ENCODE data around the gene TMEM121. TPM values are rescaled to one million over a fixed set of nuclear protein-coding genes. Genes with fewer than 3 reads are reported as not detected.
A peak's percentile ranks its signal among the peaks of the same experiment; 100 is the strongest.

The TMEM121 gene
- total and polyA plus RNA-seq, 5 donors from 2014 or later, result 1.8 to 5.8 (median 3.7) TPM

DNA sequence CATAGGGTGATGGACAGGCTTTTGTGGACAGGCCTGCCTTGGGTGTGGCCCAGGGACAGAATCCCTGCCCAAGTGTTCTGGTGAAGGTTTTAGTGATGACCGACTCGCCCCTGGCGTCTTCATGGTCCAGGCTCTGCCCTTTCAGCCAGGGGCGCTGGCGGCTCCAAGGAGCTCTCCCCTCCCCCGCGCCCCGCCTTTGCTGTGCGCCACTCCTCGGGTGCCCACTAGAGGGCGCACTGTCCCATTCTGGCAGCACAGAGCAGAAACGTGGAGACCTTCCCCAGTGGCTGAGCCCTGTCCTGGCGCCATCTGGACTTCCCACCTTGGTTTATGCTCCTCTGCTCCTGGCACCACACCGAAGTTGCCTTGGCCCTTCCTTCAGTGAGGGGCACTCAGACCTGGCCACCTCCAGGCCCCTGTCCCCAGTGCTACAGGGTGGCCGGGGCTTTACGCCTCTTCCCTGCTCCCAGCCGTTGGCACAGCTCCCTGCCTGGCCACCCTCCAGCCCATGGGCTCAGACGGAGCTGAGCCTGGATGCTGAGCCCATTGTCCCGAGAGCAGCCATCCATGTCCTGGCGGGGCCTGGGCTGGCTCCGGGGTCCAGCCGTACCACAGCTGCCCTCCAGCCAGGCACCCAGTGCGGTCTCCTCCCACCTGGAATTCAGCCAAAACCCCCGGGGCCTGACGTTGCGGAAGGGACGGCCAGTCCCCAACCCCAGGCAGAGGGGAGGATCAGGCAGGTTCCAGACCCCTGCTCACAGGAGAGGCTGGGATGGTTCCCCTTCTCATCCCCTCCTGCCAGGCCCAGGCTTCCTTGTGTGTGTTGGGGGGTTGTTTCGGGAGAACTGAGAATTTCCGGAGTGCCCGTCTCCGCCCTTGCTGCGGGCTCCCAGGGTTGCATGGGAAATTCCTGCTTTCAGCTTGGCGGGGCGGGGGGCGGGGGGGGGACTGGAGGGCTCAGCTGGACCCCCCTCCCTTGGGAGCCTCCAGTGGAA lies 45.3 kb upstream of the TMEM121 start:
- Histone ChIP-seq H3K27me3 (ENCODE audit: control insufficient read depth, insufficient read depth, low read length) (no peaks in the 10 kb centered on the region), H3K4me1 (ENCODE audit: control insufficient read depth, insufficient read depth, low read length, poor library complexity, severe bottlenecking) (peaks cover 96% of the 10 kb centered on the region), H3K36me3 (ENCODE audit: control insufficient read depth, insufficient read depth, low read length) (no peaks in the 10 kb centered on the region), H3K4me3 (ENCODE audit: low read depth, low read length) (peak overlapping the region; percentile 45), H3K27ac (ENCODE audit: insufficient read depth, low read length, poor library complexity, severe bottlenecking) (peak overlapping the region; percentile 100), H3K9me3 (ENCODE audit: control insufficient read depth in 2 of 2, low read length in 2 of 2) (no peaks in the 10 kb centered on the region)
- Mint-ChIP-seq H3K27me3 (peaks cover 32% of the 10 kb centered on the region), H3K36me3 (no peaks in the 10 kb centered on the region), H3K4me3 (peak overlapping the region; percentile 82 to 95 (median 90)), H3K4me1 (peaks cover 5 to 56% (median 29%) of the 10 kb centered on the region in 4 donors), H3K27ac (peak overlapping the region; percentile 56 to 100 (median 100)), H3K9me3 (peaks cover 0 to 4% (median 0%) of the 10 kb centered on the region in 7 donors)
- ATAC-seq (ENCODE audit: low read depth in 2 of 2) (peak; percentile 53 to 54), DNase-seq (peak; percentile 83 to 89 (median 83))

GRCh38 chr14:105481886-105482457 lies 44.4 kb upstream of the TMEM121 start:
- ATAC-seq (ENCODE audit: low read depth in 2 of 2), result peak; percentile 68 to 74
- no peaks in the 10 kb centered on the region for H3K36me3 Mint-ChIP-seq
- Histone ChIP-seq H3K4me1 (ENCODE audit: control insufficient read depth, insufficient read depth, low read length, poor library complexity, severe bottlenecking) (peaks cover 96% of the 10 kb centered on the region), H3K27ac (ENCODE audit: insufficient read depth, low read length, poor library complexity, severe bottlenecking) (peak overlapping the region; percentile 100), H3K9me3 (ENCODE audit: control insufficient read depth in 2 of 2, low read length in 2 of 2) (no peaks in the 10 kb centered on the region), H3K27me3 (ENCODE audit: control insufficient read depth, insufficient read depth, low read length) (no peaks in the 10 kb centered on the region), H3K36me3 (ENCODE audit: control insufficient read depth, insufficient read depth, low read length) (no peaks in the 10 kb centered on the region), H3K4me3 (ENCODE audit: low read depth, low read length) (no peak overlapping the region)
- H3K27ac Mint-ChIP-seq, result peak overlapping the region; percentile 99 to 100 (median 100)
- H3K4me3 Mint-ChIP-seq, result peak overlapping the region; percentile 86 to 95 (median 88)
- H3K4me1 Mint-ChIP-seq, result peaks cover 5 to 60% (median 29%) of the 10 kb centered on the region in 4 donors
- peak; percentile 94 to 98 (median 97) for DNase-seq
- peaks cover 26% of the 10 kb centered on the region for H3K27me3 Mint-ChIP-seq
- peaks cover 0 to 4% (median 0%) of the 10 kb centered on the region in 7 donors for H3K9me3 Mint-ChIP-seq

GRCh38 chr14:105482486-105483110 lies 43.8 kb upstream of the TMEM121 start:
- peak overlapping the region; percentile 99 to 100 (median 100) for H3K27ac Mint-ChIP-seq
- H3K4me3 Mint-ChIP-seq, result peak overlapping the region; percentile 86 to 95 (median 88)
- Histone ChIP-seq H3K27ac (ENCODE audit: insufficient read depth, low read length, poor library complexity, severe bottlenecking) (peak overlapping the region; percentile 100), H3K27me3 (ENCODE audit: control insufficient read depth, insufficient read depth, low read length) (no peaks in the 10 kb centered on the region), H3K4me1 (ENCODE audit: control insufficient read depth, insufficient read depth, low read length, poor library complexity, severe bottlenecking) (peaks cover 96% of the 10 kb centered on the region), H3K9me3 (ENCODE audit: control insufficient read depth in 2 of 2, low read length in 2 of 2) (no peaks in the 10 kb centered on the region), H3K36me3 (ENCODE audit: control insufficient read depth, insufficient read depth, low read length) (no peaks in the 10 kb centered on the region), H3K4me3 (ENCODE audit: low read depth, low read length) (no peak overlapping the region)
- ATAC-seq (ENCODE audit: low read depth in 2 of 2), result no peak
- peaks cover 0 to 2% (median 0%) of the 10 kb centered on the region in 7 donors for H3K9me3 Mint-ChIP-seq
- no peak for DNase-seq
- peaks cover 5 to 56% (median 27%) of the 10 kb centered on the region in 4 donors for H3K4me1 Mint-ChIP-seq
- peaks cover 20% of the 10 kb centered on the region for H3K27me3 Mint-ChIP-seq
- no peaks in the 10 kb centered on the region for H3K36me3 Mint-ChIP-seq

GRCh38 chr14:105483300-105484068 lies 42.9 kb upstream of the TMEM121 start:
- no peaks in the 10 kb centered on the region for H3K36me3 ChIP-seq (ENCODE audit: control insufficient read depth, insufficient read depth, low read length)
- H3K4me3 Mint-ChIP-seq, result peak overlapping the region in 1 of 4 donors; percentile 41

DNA sequence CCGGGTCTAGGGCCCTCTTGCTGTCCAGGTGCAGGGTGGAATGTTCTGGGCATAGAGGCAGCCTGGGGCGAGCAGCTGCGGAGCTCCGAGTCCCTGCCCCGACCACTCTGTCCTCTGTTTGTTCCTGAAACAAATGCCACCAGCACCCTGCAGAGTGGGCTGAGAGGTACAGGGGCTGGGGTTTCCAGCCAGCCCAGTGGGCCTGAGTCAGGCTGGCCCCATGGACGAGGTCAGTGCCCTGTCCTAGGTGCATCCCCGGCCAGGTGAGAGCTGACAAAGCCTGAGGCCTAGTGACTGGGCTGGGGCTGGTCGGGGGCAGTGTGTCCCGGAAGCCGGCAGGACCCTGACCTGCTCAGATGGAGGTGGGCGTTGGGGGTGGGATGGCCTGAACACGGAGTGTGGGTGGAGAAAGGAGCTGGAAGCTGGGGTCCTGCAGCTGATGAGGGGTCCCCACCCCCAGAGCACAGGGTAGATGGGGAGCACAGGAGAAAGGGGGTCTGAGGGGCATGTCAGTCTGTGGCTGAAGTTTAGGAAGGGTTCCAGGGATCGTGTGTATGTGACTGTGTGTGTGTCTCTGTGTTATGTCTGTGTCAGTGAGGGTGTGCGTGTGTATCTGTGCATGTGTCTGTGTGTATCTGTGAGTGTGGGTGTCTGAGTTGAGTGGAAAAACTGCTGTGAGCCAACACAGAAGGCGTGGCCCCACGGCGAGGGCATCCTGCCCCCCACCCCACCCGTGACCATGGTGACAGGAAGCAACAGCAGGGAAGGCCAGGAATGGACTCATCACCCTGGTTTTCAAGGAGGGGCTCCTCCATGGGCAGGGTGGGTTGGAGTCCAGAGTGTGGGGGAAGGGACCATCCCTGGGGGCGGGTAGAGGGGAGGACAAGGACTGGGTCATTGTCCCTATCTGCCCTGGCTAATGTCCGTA lies 42.0 kb upstream of the TMEM121 start:
- Mint-ChIP-seq H3K4me1 (peaks cover 5 to 67% (median 27%) of the 10 kb centered on the region in 4 donors), H3K27me3 (peaks cover 20% of the 10 kb centered on the region)
- no peak for ATAC-seq (ENCODE audit: low read depth in 2 of 2)

More at GRCh38 chr14:105483300-105484068, 42.9 kb upstream of the TMEM121 start:
- H3K27ac ChIP-seq (ENCODE audit: insufficient read depth, low read length, poor library complexity, severe bottlenecking), result peak overlapping the region; percentile 100
- H3K36me3 Mint-ChIP-seq, result no peaks in the 10 kb centered on the region
- no peaks in the 10 kb centered on the region for H3K9me3 ChIP-seq (ENCODE audit: control insufficient read depth in 2 of 2, low read length in 2 of 2)
- ATAC-seq (ENCODE audit: low read depth in 2 of 2), result no peak
- peaks cover 0 to 2% (median 0%) of the 10 kb centered on the region in 7 donors for H3K9me3 Mint-ChIP-seq
- H3K4me1 Mint-ChIP-seq, result peaks cover 5 to 62% (median 27%) of the 10 kb centered on the region in 4 donors
- no peaks in the 10 kb centered on the region for H3K27me3 ChIP-seq (ENCODE audit: control insufficient read depth, insufficient read depth, low read length)
- H3K4me3 ChIP-seq (ENCODE audit: low read depth, low read length), result no peak overlapping the region
- no peak for DNase-seq
- peaks cover 95% of the 10 kb centered on the region for H3K4me1 ChIP-seq (ENCODE audit: control insufficient read depth, insufficient read depth, low read length, poor library complexity, severe bottlenecking)
- peak overlapping the region; percentile 48 to 100 (median 100) for H3K27ac Mint-ChIP-seq
- peaks cover 20% of the 10 kb centered on the region for H3K27me3 Mint-ChIP-seq

DNA sequence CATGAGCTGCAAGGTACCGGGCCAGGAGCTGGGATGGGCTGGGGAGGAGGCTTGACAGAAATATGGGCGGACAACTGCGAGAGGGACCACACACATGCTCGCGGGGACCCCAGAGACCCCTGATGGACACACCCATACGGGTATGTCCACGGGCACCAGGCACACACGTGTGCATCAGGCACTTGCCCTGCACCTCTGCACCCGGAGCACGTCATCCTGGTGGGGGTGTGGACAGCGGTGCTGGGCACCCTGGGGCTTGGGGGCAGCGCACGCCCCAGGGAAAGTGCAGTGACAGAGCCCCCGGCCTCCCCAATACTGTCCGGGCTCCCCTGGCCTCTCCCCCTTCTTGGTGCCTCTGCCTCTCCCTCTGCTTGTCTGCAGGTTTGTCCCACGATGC lies 41.4 kb upstream of the TMEM121 start:
- peaks cover 99% of the 10 kb centered on the region for H3K4me1 ChIP-seq (ENCODE audit: control insufficient read depth, insufficient read depth, low read length, poor library complexity, severe bottlenecking)
- peaks cover 16% of the 10 kb centered on the region for H3K27me3 Mint-ChIP-seq
- H3K27ac ChIP-seq (ENCODE audit: insufficient read depth, low read length, poor library complexity, severe bottlenecking), result peak overlapping the region; percentile 100
- DNase-seq, result no peak
- H3K4me3 ChIP-seq (ENCODE audit: low read depth, low read length), result no peak overlapping the region
- no peaks in the 10 kb centered on the region for H3K9me3 ChIP-seq (ENCODE audit: control insufficient read depth in 2 of 2, low read length in 2 of 2)
- peaks cover 5 to 66% (median 28%) of the 10 kb centered on the region in 4 donors for H3K4me1 Mint-ChIP-seq
- peak overlapping the region in 3 of 4 donors; percentile 62 to 93 (median 87) for H3K4me3 Mint-ChIP-seq
- no peaks in the 10 kb centered on the region for H3K36me3 Mint-ChIP-seq
- peaks cover 0 to 2% (median 0%) of the 10 kb centered on the region in 7 donors for H3K9me3 Mint-ChIP-seq
- H3K27ac Mint-ChIP-seq, result peak overlapping the region in 2 of 3 donors; percentile 97 to 98
- H3K27me3 ChIP-seq (ENCODE audit: control insufficient read depth, insufficient read depth, low read length), result no peaks in the 10 kb centered on the region
- no peak for ATAC-seq (ENCODE audit: low read depth in 2 of 2)
- H3K36me3 ChIP-seq (ENCODE audit: control insufficient read depth, insufficient read depth, low read length), result no peaks in the 10 kb centered on the region

More for the DNA sequence above, 42.0 kb upstream of the TMEM121 start:
- Histone ChIP-seq H3K9me3 (ENCODE audit: control insufficient read depth in 2 of 2, low read length in 2 of 2) (no peaks in the 10 kb centered on the region), H3K4me3 (ENCODE audit: low read depth, low read length) (no peak overlapping the region), H3K27ac (ENCODE audit: insufficient read depth, low read length, poor library complexity, severe bottlenecking) (peak overlapping the region; percentile 100), H3K27me3 (ENCODE audit: control insufficient read depth, insufficient read depth, low read length) (no peaks in the 10 kb centered on the region), H3K4me1 (ENCODE audit: control insufficient read depth, insufficient read depth, low read length, poor library complexity, severe bottlenecking) (peaks cover 99% of the 10 kb centered on the region), H3K36me3 (ENCODE audit: control insufficient read depth, insufficient read depth, low read length) (no peaks in the 10 kb centered on the region)
- Mint-ChIP-seq H3K27ac (peak overlapping the region; percentile 93 to 98 (median 97)), H3K9me3 (peaks cover 0 to 2% (median 0%) of the 10 kb centered on the region in 7 donors), H3K4me3 (peak overlapping the region; percentile 62 to 88 (median 80)), H3K36me3 (no peaks in the 10 kb centered on the region)
- DNase-seq, result peak; percentile 51 to 72 (median 58)

Data from CD4-positive, CD25-positive, alpha-beta regulatory T cell (primary cell).